ENCODE measurements around the gene DLL4. TPM values are rescaled to one million over a fixed set of nuclear protein-coding genes. Genes with fewer than 3 reads are reported as not detected.

Gene DLL4
- total RNA-seq, 2 experiments from 2014 or later: 0.15 to 0.19 TPM

DNA sequence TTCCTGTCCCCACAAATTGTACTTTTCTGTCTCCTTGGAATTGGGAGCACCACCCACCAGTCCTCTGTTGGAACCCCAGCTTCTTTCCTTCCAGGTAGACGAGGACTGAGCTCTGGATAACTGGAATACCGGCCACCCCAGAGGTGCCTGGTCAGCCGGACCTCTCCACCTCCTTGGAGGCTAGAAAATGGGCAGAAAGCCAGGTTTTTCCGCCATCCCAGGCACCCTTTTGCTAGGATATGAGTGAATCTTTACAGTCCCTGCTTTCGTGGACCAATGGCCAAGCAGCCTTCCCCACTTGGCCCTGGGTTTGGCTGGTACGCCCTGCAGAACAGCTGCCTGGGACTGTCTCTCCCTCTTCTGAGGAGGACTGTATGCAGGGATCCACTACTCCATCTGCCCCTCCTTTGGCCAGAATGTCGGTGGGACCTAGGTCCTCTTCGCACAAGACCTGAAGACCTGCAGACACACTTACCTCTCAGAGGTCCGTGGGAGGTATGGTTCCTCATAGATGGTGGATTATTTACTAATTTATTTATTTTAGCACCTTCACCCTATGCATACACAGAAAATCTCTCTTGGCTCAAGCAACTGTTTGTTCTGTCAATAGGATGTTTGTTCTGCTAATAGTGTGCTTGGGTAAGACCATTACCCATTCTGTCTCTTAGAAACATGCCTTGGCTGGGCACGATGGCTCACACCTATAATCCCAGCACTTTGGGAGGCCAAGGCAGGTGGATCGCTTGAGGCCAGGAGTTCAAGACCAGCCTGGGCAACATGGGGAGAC lies 15.6 kb downstream of the DLL4 start:
- Histone ChIP-seq H3K4me3 (ENCODE audit: low read depth, low read length, poor library complexity, severe bottlenecking) (no peak overlapping the region), H3K9me2 (ENCODE audit: insufficient read depth, low read length) (no peaks in the 10 kb centered on the region), H3K9me3 (ENCODE audit: low read length) (no peaks in the 10 kb centered on the region), H2AFZ (ENCODE audit: low read length) (no peak overlapping the region), H3K27ac (ENCODE audit: low read depth, low read length, poor library complexity, severe bottlenecking) (no peak overlapping the region), H4K20me1 (ENCODE audit: insufficient read depth, low read length) (no peaks in the 10 kb centered on the region), H3K79me2 (ENCODE audit: insufficient read depth, low read depth, low read length) (no peaks in the 10 kb centered on the region), H3K36me3 (ENCODE audit: insufficient read depth, low read length) (no peaks in the 10 kb centered on the region), H3K4me1 (ENCODE audit: insufficient read depth, low read length, poor library complexity, severe bottlenecking) (peaks cover 36% of the 10 kb centered on the region), H3K4me2 (ENCODE audit: low read length) (no peak overlapping the region)
- TF ChIP-seq EZH2phosphoT487 (IDR thresholded peaks at IDR 0.05; ENCODE audit: borderline replicate concordance, low read depth, low read length): no peak
- no peak for TF ChIP-seq CTCF (conservative IDR thresholded peaks at IDR 0.05; ENCODE audit: low read length)
- POLR2A ChIA-PET: no interaction called here
- no TSS peak for BruUV-seq (replicated peaks)
- CTCF ChIA-PET (ENCODE audit: unreplicated experiment): no interaction called here
- no peak for DNase-seq (ENCODE audit: low spot score)
- intact Hi-C loops (cut with micrococcal nuclease; ENCODE audit: unreplicated experiment): no loop called here

DNA sequence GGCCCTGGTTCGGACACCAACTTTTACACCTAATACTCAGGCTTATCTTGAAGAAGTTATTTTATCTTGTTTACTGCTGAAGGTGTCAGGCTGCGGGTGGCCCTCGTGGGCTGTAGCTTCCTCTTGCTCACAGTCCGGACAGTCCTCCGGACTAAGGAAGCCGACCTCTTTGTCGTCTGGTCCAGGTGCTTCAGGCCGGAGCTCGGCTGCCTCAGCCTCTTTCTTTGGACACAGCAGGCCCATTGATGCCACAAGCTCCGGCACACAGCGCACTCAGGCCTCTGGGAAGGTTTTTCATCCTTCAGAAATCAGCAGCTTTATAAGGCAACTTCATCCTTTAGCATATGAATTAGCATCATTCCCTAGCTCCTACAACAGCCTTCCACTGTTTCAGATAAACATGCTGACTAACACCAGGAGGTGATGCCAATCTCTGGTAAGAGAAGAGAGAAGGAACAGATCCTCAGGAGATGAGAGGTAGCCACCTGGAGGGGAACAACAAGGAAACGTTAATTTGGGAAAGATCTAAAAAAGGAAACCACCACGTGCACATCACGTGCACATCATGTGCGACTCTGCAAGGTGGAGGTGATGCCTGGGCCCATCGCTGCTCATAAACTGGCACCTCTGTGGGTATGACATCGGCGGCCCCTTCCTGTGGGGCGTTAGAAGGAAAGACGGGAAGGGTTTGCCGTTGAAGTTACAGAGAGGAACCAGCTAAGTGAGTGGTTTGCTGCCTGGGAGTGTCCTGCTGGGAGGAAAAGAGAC lies 19.8 kb downstream of the DLL4 start:
- Histone ChIP-seq H4K20me1 (ENCODE audit: insufficient read depth, low read length) (no peaks in the 10 kb centered on the region), H3K4me2 (ENCODE audit: low read length) (no peak overlapping the region), H3K79me2 (ENCODE audit: insufficient read depth, low read depth, low read length) (peaks cover 3% of the 10 kb centered on the region; the same call in 1 of the 2 replicates), H3K4me3 (ENCODE audit: low read depth, low read length, poor library complexity, severe bottlenecking) (no peak overlapping the region), H2AFZ (ENCODE audit: low read length) (no peak overlapping the region), H3K27ac (ENCODE audit: low read depth, low read length, poor library complexity, severe bottlenecking) (no peak overlapping the region), H3K9me2 (ENCODE audit: insufficient read depth, low read length) (no peaks in the 10 kb centered on the region), H3K9me3 (ENCODE audit: low read length) (no peaks in the 10 kb centered on the region), H3K36me3 (ENCODE audit: insufficient read depth, low read length) (no peaks in the 10 kb centered on the region), H3K4me1 (ENCODE audit: insufficient read depth, low read length, poor library complexity, severe bottlenecking) (peaks cover 16% of the 10 kb centered on the region)
- no peak for TF ChIP-seq EZH2phosphoT487 (IDR thresholded peaks at IDR 0.05; ENCODE audit: borderline replicate concordance, low read depth, low read length)
- TF ChIP-seq CTCF (conservative IDR thresholded peaks at IDR 0.05; ENCODE audit: low read length): no peak
- CTCF ChIA-PET (ENCODE audit: unreplicated experiment): interaction anchor here (0.9 kb wide), 1 partner anchor 8 kb away, joined by 3 read pairs; no protein-coding TSS in a partner anchor
- DNase-seq (ENCODE audit: low spot score): no peak
- no TSS peak for BruUV-seq (replicated peaks)
- POLR2A ChIA-PET: no interaction called here
- intact Hi-C loops (cut with micrococcal nuclease; ENCODE audit: unreplicated experiment): no loop called here
